ENCODE measurements around the gene HOXB2. TPM values are rescaled to one million over a fixed set of nuclear protein-coding genes. Genes with fewer than 3 reads are reported as not detected.

Gene HOXB2
- polyA plus RNA-seq, 2 of the 4 experiments (the other 2 are of a cell fraction): 0.65 to 2.6 TPM

GRCh38 chr17:48575673-48576478, 31.0 kb upstream of the HOXB2 start:
- Histone ChIP-seq H3K4me2 (no peak overlapping the region; the same call in 2 of the 3 replicates), H3K4me3 (no peak overlapping the region), H3K9me3 (no peaks in the 10 kb centered on the region), H3K27ac (no peak overlapping the region), H3K4me1 (peaks cover 16% of the 10 kb centered on the region)
- ATAC-seq (no peak), DNase-seq (ENCODE audit: low read depth in 1 of 2, low spot score in 1 of 2) (no peak), FAIRE-seq (no peak)
- no peak for TF ChIP-seq JUNB (IDR thresholded peaks at IDR 0.05)
- TF ChIP-seq CBX8 (IDR thresholded peaks at IDR 0.05): no peak
- TF ChIP-seq FOSB (CRISPR knock-in tag; IDR thresholded peaks at IDR 0.05): no peak
- TF ChIP-seq HOXB13 (CRISPR knock-in tag; IDR thresholded peaks at IDR 0.05; ENCODE audit: low read depth): no peak
- TF ChIP-seq RCOR1 (IDR thresholded peaks at IDR 0.05; ENCODE audit: low read depth, low read length): no peak
- TF ChIP-seq GATA3 (IDR thresholded peaks at IDR 0.05; ENCODE audit: borderline replicate concordance): no peak
- no peak for TF ChIP-seq EHMT2 (IDR thresholded peaks at IDR 0.05; ENCODE audit: low read depth)
- no peak for TF ChIP-seq EHF (CRISPR knock-in tag; IDR thresholded peaks at IDR 0.05)
- no peak for TF ChIP-seq TFCP2L1 (CRISPR knock-in tag; IDR thresholded peaks at IDR 0.05)
- no peak for TF ChIP-seq HOXA7 (CRISPR knock-in tag; IDR thresholded peaks at IDR 0.05)
- POLR2A ChIA-PET: no interaction called here
- CTCF ChIA-PET: interaction anchor here (1.0 to 1.3 kb wide), 4 partner anchors 9 to 240 kb away, joined by 3 to 4 read pairs (median 3); no protein-coding TSS in a partner anchor
- 92% methylated on average over 22 of the region's 22 CpGs for WGBS (ENCODE audit: missing lambda C conversion rate)

GRCh38 chr17:48575066-48575582, 30.2 kb upstream of the HOXB2 start:
- H3K27ac ChIP-seq: no peak overlapping the region
- H3K4me3 ChIP-seq: no peak overlapping the region
- no peak for DNase-seq (ENCODE audit: low read depth in 1 of 2, low spot score in 1 of 2)
- WGBS (ENCODE audit: missing lambda C conversion rate): 43% methylated on average over 7 of the region's 7 CpGs
- peak overlapping the region; percentile 17; the same call in 1 of the 3 replicates for H3K4me2 ChIP-seq
- CTCF ChIA-PET: interaction anchor here (1.0 to 1.3 kb wide), 2 partner anchors 240 to 315 kb away, joined by 3 to 4 read pairs; no protein-coding TSS in a partner anchor
- TF ChIP-seq USF2 (IDR thresholded peaks at IDR 0.05): no peak
- no peak for TF ChIP-seq KDM1A (IDR thresholded peaks at IDR 0.05; ENCODE audit: low read depth)
- no peak for TF ChIP-seq NFE2L2 (conservative IDR thresholded peaks at IDR 0.05; ENCODE audit: low read length)
- TF ChIP-seq ESRRA (IDR thresholded peaks at IDR 0.05; ENCODE audit: borderline replicate concordance, low read length): no peak
- no peak for TF ChIP-seq POLR2A (IDR thresholded peaks at IDR 0.05; ENCODE audit: low read length)
- TF ChIP-seq RARB (CRISPR knock-in tag; IDR thresholded peaks at IDR 0.05): no peak
- TF ChIP-seq CHD2 (IDR thresholded peaks at IDR 0.05; ENCODE audit: low read length, partially characterized antibody): no peak
- no peak for TF ChIP-seq HOXB5 (CRISPR knock-in tag; IDR thresholded peaks at IDR 0.05)
- no peak for TF ChIP-seq MAFK (IDR thresholded peaks at IDR 0.05; ENCODE audit: partially characterized antibody)
- TF ChIP-seq BCL3 (IDR thresholded peaks at IDR 0.05): no peak
- TF ChIP-seq ATOH8 (CRISPR knock-in tag; IDR thresholded peaks at IDR 0.05; ENCODE audit: low read depth): no peak
- TF ChIP-seq EHMT2 (IDR thresholded peaks at IDR 0.05; ENCODE audit: low read depth): no peak
- no peak for TF ChIP-seq HES2 (IDR thresholded peaks at IDR 0.05)
- no peak for TF ChIP-seq JUNB (IDR thresholded peaks at IDR 0.05)
- TF ChIP-seq REST (IDR thresholded peaks at IDR 0.05): no peak
- TF ChIP-seq TP53 (CRISPR knock-in tag; IDR thresholded peaks at IDR 0.05): no peak
- no peak for FAIRE-seq
- no peaks in the 10 kb centered on the region for H3K9me3 ChIP-seq
- POLR2A ChIA-PET: no interaction called here
- peaks cover 16% of the 10 kb centered on the region for H3K4me1 ChIP-seq
- ATAC-seq: no peak

Data from A549 (cell line).